ENCODE results near the gene CLDN24.

Gene CLDN24

GRCh38 chr4:183320211-183321059 lies 1.8 kb downstream of the CLDN24 start, which contains the start of gene CLDN22:
TSS of gene CLDN22 (minus strand) at chr4:183320276. CDS start at chr4:183320218, 58 bp downstream.
- DNase-seq: no peak

- DNase-seq: no peak
Observed at GRCh38 chr4:183318656-183319055, 3.6 kb downstream of the CLDN24 start.

- DNase-seq: no peak
Observed at GRCh38 chr4:183314806-183315205, 7.4 kb downstream of the CLDN24 start.

GRCh38 chr4:183314336-183314735 lies 7.9 kb downstream of the CLDN24 start:
- no peak for DNase-seq

GRCh38 chr4:183312841-183313240 lies 9.4 kb downstream of the CLDN24 start:
- DNase-seq: no peak

- DNase-seq: no peak
Observed at GRCh38 chr4:183306811-183307210, 15.4 kb downstream of the CLDN24 start.

GRCh38 chr4:183304538-183304937 lies 17.7 kb downstream of the CLDN24 start:
- no peak for DNase-seq

GRCh38 chr4:183304067-183304466 lies 18.2 kb downstream of the CLDN24 start:
- DNase-seq: no peak

- DNase-seq: no peak
Observed at GRCh38 chr4:183303301-183303700, 18.9 kb downstream of the CLDN24 start.

- DNase-seq: no peak
Observed at GRCh38 chr4:183300655-183301054, 21.6 kb downstream of the CLDN24 start.

- no peak for DNase-seq
Observed at GRCh38 chr4:183300070-183300469, 22.2 kb downstream of the CLDN24 start.

- no peak for DNase-seq
Observed at GRCh38 chr4:183299464-183299863, 22.8 kb downstream of the CLDN24 start.

GRCh38 chr4:183297675-183298074 lies 24.6 kb downstream of the CLDN24 start:
- no peak for DNase-seq

GRCh38 chr4:183295711-183296110 lies 26.5 kb downstream of the CLDN24 start:
- DNase-seq: no peak

GRCh38 chr4:183291070-183291469 lies 31.2 kb downstream of the CLDN24 start:
- no peak for DNase-seq

GRCh38 chr4:183289688-183290087 lies 32.5 kb downstream of the CLDN24 start:
- no peak for DNase-seq

GRCh38 chr4:183288955-183289354 lies 33.3 kb downstream of the CLDN24 start:
- no peak for DNase-seq

- DNase-seq: no peak
Observed at GRCh38 chr4:183287677-183288076, 34.5 kb downstream of the CLDN24 start.

- no peak for DNase-seq
Observed at GRCh38 chr4:183287309-183287659, 34.9 kb downstream of the CLDN24 start.

- DNase-seq: no peak
Observed at GRCh38 chr4:183286590-183287308, 35.5 kb downstream of the CLDN24 start.

GRCh38 chr4:183285886-183286285 lies 36.3 kb downstream of the CLDN24 start:
- DNase-seq: no peak

GRCh38 chr4:183284965-183285364 lies 37.3 kb downstream of the CLDN24 start:
- no peak for DNase-seq

- DNase-seq: no peak
Observed at GRCh38 chr4:183284258-183284785, 37.9 kb downstream of the CLDN24 start.

GRCh38 chr4:183276106-183276505 lies 46.1 kb downstream of the CLDN24 start:
- DNase-seq: no peak

All from stimulated activated CD4-positive, alpha-beta T cell treated with anti-CD3 and anti-CD28 coated beads, Interleukin-4, amount 100 ng/mL, for 1 hour (primary cell).